22Rv1 (cell line): ENCODE results near the gene PTPRJ.

ENCODE experiments used
- ZFX ChIP-seq: fragments of 450-650 bp; IDR thresholded peaks from 2 replicates; pipeline ENCODE4 v1.6.1; 2017; ENCODE audit warnings: antibody characterized with exemption, borderline replicate concordance
- TF ChIP-seq, protein P1 (sequence below): fragments of 450-650 bp; IDR thresholded peaks from 2 replicates; pipeline ENCODE4 v1.5.1; 2017; ENCODE audit warnings: mild to moderate bottlenecking

- TF ChIP-seq, protein P1, sequence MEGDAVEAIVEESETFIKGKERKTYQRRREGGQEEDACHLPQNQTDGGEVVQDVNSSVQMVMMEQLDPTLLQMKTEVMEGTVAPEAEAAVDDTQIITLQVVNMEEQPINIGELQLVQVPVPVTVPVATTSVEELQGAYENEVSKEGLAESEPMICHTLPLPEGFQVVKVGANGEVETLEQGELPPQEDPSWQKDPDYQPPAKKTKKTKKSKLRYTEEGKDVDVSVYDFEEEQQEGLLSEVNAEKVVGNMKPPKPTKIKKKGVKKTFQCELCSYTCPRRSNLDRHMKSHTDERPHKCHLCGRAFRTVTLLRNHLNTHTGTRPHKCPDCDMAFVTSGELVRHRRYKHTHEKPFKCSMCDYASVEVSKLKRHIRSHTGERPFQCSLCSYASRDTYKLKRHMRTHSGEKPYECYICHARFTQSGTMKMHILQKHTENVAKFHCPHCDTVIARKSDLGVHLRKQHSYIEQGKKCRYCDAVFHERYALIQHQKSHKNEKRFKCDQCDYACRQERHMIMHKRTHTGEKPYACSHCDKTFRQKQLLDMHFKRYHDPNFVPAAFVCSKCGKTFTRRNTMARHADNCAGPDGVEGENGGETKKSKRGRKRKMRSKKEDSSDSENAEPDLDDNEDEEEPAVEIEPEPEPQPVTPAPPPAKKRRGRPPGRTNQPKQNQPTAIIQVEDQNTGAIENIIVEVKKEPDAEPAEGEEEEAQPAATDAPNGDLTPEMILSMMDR: no peak
- TF ChIP-seq ZFX: no peak
Observed at GRCh38 chr11:47971501-47971900, 8.9 kb upstream of the PTPRJ start.
